K562 (cell line): ENCODE measurements around the gene PIP5KL1.

Experiments
- MYC ChIP-seq, 2 experiments: fragments of 250-450 bp in 1 of 2; sonication (Bioruptor Pico) in 1 of 2; IDR thresholded peaks; 2 replicates each; pipeline versions ENCODE4 v1.5.1 to v1.6.1; 2012 to 2021; ENCODE audit warnings: low read depth in 2 of 2, borderline replicate concordance in 1 of 2, improper control_type of control experiment in 1 of 2, low read length in 1 of 2, mild to moderate bottlenecking in 1 of 2, moderate library complexity in 1 of 2
- TF ChIP-seq, protein P1 (sequence below): fragments of 250-450 bp; sonication (Bioruptor Pico); IDR thresholded peaks from 2 replicates; pipeline ENCODE4 v1.8.0; 2022; ENCODE audit warnings: moderate library complexity, mild to moderate bottlenecking, inconsistent platforms

DNA sequence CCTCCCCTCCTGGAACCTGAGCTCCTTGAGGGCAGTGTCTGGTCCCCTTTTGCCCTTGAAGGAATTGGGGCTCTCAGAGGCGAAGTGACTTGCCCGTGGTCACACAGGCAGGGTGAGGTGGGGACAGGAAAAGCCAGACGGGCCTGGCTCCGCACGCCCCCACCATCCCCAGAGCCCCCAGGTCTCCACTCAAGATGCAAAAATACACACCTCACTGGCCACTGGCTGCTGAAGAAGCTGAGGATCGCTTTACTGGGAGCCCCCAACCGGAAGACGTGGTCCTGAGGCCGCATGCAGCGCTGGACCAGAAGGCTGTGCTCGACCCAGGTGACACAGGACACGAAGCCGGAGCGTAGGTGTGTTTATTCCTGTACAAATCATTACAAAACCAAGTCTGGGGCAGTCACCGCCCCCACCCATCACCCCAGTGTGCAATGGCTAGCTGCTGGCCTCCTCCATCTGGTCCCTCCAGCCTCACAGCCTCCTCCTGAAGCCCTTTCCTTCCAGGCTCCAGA, 45.5 kb downstream of the PIP5KL1 start:
- TF ChIP-seq, protein P1, sequence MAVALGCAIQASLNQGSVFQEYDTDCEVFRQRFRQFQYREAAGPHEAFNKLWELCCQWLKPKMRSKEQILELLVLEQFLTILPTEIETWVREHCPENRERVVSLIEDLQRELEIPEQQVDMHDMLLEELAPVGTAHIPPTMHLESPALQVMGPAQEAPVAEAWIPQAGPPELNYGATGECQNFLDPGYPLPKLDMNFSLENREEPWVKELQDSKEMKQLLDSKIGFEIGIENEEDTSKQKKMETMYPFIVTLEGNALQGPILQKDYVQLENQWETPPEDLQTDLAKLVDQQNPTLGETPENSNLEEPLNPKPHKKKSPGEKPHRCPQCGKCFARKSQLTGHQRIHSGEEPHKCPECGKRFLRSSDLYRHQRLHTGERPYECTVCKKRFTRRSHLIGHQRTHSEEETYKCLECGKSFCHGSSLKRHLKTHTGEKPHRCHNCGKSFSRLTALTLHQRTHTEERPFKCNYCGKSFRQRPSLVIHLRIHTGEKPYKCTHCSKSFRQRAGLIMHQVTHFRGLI (CRISPR knock-in tag) = no peak
- TF ChIP-seq MYC (IDR thresholded peaks at IDR 0.05; ENCODE audit: low read depth, low read length) = no peak
- TF ChIP-seq MYC (CRISPR knock-in tag; IDR thresholded peaks at IDR 0.05; ENCODE audit: borderline replicate concordance, low read depth) = no peak
